Loucy (cell line): Measurements from ENCODE around the gene TRIM33.

Source experiments
- H2AFZ ChIP-seq: fragments of 200-600 bp; sonication (generic); 2 replicates; pipeline ENCODE4 v1.6.0; 2016; ENCODE audit warnings: antibody characterized with exemption, mild to moderate bottlenecking, low read length, moderate library complexity
- H3F3A ChIP-seq: fragments of 200-600 bp; 2 replicates; pipeline ENCODE4 v1.6.0; 2016; ENCODE audit warnings: antibody characterized with exemption, low read depth, mild to moderate bottlenecking
- H3K27me3 ChIP-seq: fragments of 200-600 bp; sonication (generic); 2 replicates; pipeline ENCODE4 v1.6.1; 2014; ENCODE audit warnings: low read length, mild to moderate bottlenecking; ENCODE audit not compliant: insufficient read depth, poor library complexity, severe bottlenecking
- H3K36me3 ChIP-seq: fragments of 200-600 bp; sonication (generic); 2 replicates; pipeline ENCODE4 v1.6.1; 2016; ENCODE audit warnings: low read length; ENCODE audit not compliant: insufficient read depth
- H3K4me1 ChIP-seq: fragments of 200-600 bp; sonication (generic); 2 replicates; pipeline ENCODE4 v1.5.1; 2014; ENCODE audit warnings: low read length, mild to moderate bottlenecking; ENCODE audit not compliant: insufficient read depth, poor library complexity, severe bottlenecking
- H3K4me2 ChIP-seq: fragments of 200-600 bp; sonication (generic); 2 replicates; pipeline ENCODE4 v1.6.0; 2014; ENCODE audit warnings: antibody characterized with exemption, low read length, low read depth, mild to moderate bottlenecking; ENCODE audit not compliant: poor library complexity, severe bottlenecking
- H3K4me3 ChIP-seq: fragments of 200-600 bp; sonication (generic); 2 replicates; pipeline ENCODE4 v1.5.1; 2014; ENCODE audit warnings: low read length, mild to moderate bottlenecking, mixed read lengths; ENCODE audit not compliant: poor library complexity, severe bottlenecking
- H3K79me2 ChIP-seq: fragments of 200-600 bp; sonication (generic); 2 replicates; pipeline ENCODE4 v1.6.1; 2014; ENCODE audit warnings: low read length; ENCODE audit not compliant: insufficient read depth
- H3K9ac ChIP-seq: fragments of 200-600 bp; sonication (generic); 2 replicates; pipeline ENCODE4 v1.6.0; 2014; ENCODE audit warnings: mild to moderate bottlenecking, low read depth, low read length, moderate library complexity; ENCODE audit not compliant: poor library complexity, severe bottlenecking
- H3K9me2 ChIP-seq: fragments of 200-600 bp; sonication (generic); replicated peaks from 2 replicates; pipeline ENCODE4 v1.6.1; 2016; ENCODE audit warnings: low read depth, low read length, mixed read lengths
- H3K9me3 ChIP-seq: fragments of 200-600 bp; sonication (generic); 2 replicates; pipeline ENCODE4 v1.6.1; 2014; ENCODE audit warnings: mild to moderate bottlenecking, antibody characterized with exemption, low read length, low read depth; ENCODE audit not compliant: insufficient read depth
- H4K20me1 ChIP-seq: fragments of 200-600 bp; sonication (generic); 2 replicates; pipeline ENCODE4 v1.6.0; 2014; ENCODE audit warnings: antibody characterized with exemption, low read length, mild to moderate bottlenecking; ENCODE audit not compliant: insufficient read depth, poor library complexity, severe bottlenecking
- EZH2phosphoT487 ChIP-seq: fragments of 200-600 bp; IDR thresholded peaks from 2 replicates; pipeline ENCODE4 v1.6.1; 2018; ENCODE audit warnings: antibody characterized with exemption, mild to moderate bottlenecking, moderate library complexity, borderline replicate concordance
- TF ChIP-seq, protein P1 (sequence below): fragments of 200-600 bp; sonication (generic); conservative IDR thresholded peaks from 2 replicates; pipeline ENCODE4 v1.5.1; 2014; ENCODE audit warnings: mild to moderate bottlenecking, antibody characterized with exemption, low read length

Gene TRIM33

DNA sequence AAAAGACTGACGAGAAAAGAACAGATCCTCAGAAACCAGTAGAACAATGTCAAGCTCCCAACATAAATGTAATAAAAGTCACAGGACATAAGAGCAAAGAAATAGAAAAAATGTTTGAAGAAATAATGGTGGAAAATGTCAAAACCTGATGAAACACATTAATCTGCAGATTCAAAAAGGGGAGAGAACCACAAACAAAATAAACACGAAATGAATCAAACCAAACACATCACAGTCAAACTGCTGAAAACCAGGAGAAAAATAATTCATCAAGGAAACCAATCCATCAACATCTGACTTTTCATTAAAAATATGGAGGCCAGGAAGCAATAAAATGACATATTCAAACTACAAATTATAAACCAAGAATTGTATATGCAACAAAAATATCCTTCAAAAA, 31.9 kb downstream of the TRIM33 start:
- Histone ChIP-seq H4K20me1 (peaks cover 58% of the 10 kb centered on the region), H3K79me2 (peaks cover 98% of the 10 kb centered on the region), H3K9me3 (peaks cover 3% of the 10 kb centered on the region; the same call in 1 of the 2 replicates), H3K4me3 (no peak overlapping the region), H3K9me2 (no peaks in the 10 kb centered on the region), H3F3A (no peaks in the 10 kb centered on the region), H3K9ac (no peak overlapping the region), H3K36me3 (peaks cover 10% of the 10 kb centered on the region; the same call in 1 of the 2 replicates), H3K4me2 (no peak overlapping the region), H3K27me3 (no peaks in the 10 kb centered on the region), H2AFZ (no peak overlapping the region), H3K4me1 (no peaks in the 10 kb centered on the region)
- no peak for TF ChIP-seq EZH2phosphoT487
- TF ChIP-seq, protein P1, sequence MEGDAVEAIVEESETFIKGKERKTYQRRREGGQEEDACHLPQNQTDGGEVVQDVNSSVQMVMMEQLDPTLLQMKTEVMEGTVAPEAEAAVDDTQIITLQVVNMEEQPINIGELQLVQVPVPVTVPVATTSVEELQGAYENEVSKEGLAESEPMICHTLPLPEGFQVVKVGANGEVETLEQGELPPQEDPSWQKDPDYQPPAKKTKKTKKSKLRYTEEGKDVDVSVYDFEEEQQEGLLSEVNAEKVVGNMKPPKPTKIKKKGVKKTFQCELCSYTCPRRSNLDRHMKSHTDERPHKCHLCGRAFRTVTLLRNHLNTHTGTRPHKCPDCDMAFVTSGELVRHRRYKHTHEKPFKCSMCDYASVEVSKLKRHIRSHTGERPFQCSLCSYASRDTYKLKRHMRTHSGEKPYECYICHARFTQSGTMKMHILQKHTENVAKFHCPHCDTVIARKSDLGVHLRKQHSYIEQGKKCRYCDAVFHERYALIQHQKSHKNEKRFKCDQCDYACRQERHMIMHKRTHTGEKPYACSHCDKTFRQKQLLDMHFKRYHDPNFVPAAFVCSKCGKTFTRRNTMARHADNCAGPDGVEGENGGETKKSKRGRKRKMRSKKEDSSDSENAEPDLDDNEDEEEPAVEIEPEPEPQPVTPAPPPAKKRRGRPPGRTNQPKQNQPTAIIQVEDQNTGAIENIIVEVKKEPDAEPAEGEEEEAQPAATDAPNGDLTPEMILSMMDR: no peak

DNA sequence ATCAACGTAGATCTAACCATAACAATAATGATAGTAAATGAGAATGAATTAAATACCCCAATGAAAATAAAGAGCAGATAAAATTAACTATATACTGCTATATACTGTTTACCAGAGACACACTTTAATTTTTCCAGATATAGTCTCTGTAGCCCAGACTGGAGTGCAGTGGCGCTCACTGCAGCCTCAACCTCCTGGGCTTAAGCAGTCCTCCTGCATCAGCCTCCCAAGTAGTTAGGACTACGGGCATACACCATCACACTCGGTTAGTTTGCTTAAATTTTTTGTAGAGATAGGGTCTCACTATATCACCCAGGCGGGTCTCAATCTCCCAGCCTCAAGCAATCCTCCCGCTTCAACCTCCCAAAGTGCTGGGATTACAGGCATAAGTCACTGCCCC, 37.2 kb downstream of the TRIM33 start:
- Histone ChIP-seq H3K27me3 (no peaks in the 10 kb centered on the region), H3K4me2 (no peak overlapping the region), H3K4me1 (peaks cover 4% of the 10 kb centered on the region), H3K4me3 (no peak overlapping the region), H3F3A (no peaks in the 10 kb centered on the region), H3K36me3 (no peaks in the 10 kb centered on the region; the same call in 1 of the 2 replicates), H2AFZ (no peak overlapping the region), H3K79me2 (peaks cover 97% of the 10 kb centered on the region), H4K20me1 (peaks cover 76% of the 10 kb centered on the region), H3K9me2 (no peaks in the 10 kb centered on the region), H3K9ac (no peak overlapping the region), H3K9me3 (no peaks in the 10 kb centered on the region)
- TF ChIP-seq EZH2phosphoT487: no peak
- TF ChIP-seq, protein P1: no peak

DNA sequence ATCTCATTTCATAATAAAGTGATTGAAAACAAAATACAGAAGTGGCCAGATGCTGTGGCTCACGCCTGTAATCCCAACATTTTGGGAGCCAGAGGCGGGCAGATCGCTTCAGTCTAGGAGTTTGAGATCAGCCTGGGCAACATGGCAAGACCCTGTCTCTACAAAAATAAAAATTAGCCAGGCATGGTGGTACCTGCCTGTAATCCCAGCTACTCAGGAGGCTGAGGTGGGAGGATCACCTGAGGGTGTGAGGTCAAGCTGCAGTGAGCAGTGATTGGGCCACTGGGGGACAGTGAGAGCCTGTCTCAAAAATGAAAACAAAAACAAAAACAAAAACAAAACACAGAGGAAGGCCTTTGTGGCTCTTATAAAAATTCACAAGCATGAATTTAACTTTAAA, 38.6 kb downstream of the TRIM33 start:
- no peak overlapping the region for H2AFZ ChIP-seq
- H3F3A ChIP-seq: no peaks in the 10 kb centered on the region
- TF ChIP-seq, protein P1: no peak
- no peak for TF ChIP-seq EZH2phosphoT487
- H3K9me2 ChIP-seq: no peaks in the 10 kb centered on the region
- no peaks in the 10 kb centered on the region for H3K27me3 ChIP-seq
- H3K79me2 ChIP-seq: peaks cover 97% of the 10 kb centered on the region
- peaks cover 18% of the 10 kb centered on the region for H3K4me1 ChIP-seq
- H3K9me3 ChIP-seq: no peaks in the 10 kb centered on the region
- peaks cover 76% of the 10 kb centered on the region for H4K20me1 ChIP-seq
- H3K4me2 ChIP-seq: no peak overlapping the region
- H3K9ac ChIP-seq: no peak overlapping the region
- no peak overlapping the region for H3K4me3 ChIP-seq
- no peaks in the 10 kb centered on the region; the same call in 1 of the 2 replicates for H3K36me3 ChIP-seq
